ENCODE results near the gene PLXNB2. TPM values are rescaled to one million over a fixed set of nuclear protein-coding genes. Genes with fewer than 3 reads are reported as not detected.

The PLXNB2 gene
- polyA plus RNA-seq, 1 experiment = 68.0 TPM

DNA sequence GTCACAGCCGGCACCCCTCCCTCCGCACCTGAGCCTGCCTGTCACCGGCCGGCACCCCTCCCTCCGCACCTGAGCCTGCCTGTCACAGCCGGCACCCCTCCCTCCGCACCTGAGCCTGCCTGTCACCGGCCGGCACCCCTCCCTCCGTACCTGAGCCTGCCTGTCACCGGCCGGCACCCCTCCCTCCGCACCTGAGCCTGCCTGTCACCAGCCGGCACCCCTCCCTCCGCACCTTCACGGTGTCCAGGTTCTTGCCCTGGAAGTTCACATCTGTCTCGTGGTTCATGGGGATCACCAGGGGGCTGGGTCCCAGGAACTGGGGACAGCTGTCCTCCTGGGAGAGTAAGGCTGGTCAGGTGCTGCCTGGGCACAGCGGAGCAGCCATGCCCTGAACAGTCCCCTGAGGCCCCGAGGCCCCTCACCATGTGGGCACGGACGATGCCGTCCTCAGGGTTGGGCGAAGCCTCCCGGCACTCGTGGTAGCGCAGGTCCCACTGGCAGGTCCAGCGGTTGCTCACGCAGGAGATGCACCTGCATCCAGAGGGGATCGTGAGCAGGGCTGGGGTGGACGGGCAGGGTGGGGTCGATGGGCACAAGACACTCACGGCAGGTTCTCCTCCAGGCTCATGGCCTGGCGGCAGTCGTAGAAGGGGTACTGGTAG is 21.7 kb downstream of the PLXNB2 start:
- Histone ChIP-seq H3K27ac (ENCODE audit: low read depth, low read length) (no peak overlapping the region), H3K9me3 (ENCODE audit: control insufficient read depth, insufficient read depth, low read length) (peaks cover 7% of the 10 kb centered on the region; the same call in 1 of the 2 replicates), H3K27me3 (ENCODE audit: control insufficient read depth, insufficient read depth, low read length) (no peaks in the 10 kb centered on the region), H3K4me3 (ENCODE audit: low read depth, low read length) (no peak overlapping the region)
- POLR2A ChIA-PET = no interaction called here
- no peak for DNase-seq (ENCODE audit: low read depth, low spot score)
- TF ChIP-seq, protein P1, sequence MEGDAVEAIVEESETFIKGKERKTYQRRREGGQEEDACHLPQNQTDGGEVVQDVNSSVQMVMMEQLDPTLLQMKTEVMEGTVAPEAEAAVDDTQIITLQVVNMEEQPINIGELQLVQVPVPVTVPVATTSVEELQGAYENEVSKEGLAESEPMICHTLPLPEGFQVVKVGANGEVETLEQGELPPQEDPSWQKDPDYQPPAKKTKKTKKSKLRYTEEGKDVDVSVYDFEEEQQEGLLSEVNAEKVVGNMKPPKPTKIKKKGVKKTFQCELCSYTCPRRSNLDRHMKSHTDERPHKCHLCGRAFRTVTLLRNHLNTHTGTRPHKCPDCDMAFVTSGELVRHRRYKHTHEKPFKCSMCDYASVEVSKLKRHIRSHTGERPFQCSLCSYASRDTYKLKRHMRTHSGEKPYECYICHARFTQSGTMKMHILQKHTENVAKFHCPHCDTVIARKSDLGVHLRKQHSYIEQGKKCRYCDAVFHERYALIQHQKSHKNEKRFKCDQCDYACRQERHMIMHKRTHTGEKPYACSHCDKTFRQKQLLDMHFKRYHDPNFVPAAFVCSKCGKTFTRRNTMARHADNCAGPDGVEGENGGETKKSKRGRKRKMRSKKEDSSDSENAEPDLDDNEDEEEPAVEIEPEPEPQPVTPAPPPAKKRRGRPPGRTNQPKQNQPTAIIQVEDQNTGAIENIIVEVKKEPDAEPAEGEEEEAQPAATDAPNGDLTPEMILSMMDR (IDR thresholded peaks at IDR 0.05; ENCODE audit: low read depth, low read length) = no peak
- CTCF ChIA-PET = no interaction called here

DNA sequence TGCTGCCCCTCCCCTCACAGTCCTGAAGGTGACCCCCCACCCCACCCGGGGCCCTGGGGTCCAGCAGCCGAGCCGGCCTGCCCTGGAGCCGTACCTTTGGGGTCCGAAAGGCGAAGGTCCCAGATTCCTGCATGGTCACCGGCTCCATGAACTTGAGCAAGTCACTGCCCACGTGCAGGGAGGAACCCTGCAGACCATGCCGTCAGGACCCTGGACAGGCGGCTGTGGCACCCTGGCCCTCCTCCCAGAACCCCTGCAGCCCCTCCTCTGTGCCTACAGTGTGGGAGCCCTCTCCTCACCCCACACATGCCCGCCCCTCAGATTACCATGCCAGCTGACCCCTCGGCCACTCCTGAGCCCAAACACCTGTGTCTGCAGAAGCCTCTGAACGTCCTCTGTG is 23.0 kb downstream of the PLXNB2 start:
- CTCF ChIA-PET = no interaction called here
- Histone ChIP-seq H3K27me3 (ENCODE audit: control insufficient read depth, insufficient read depth, low read length) (no peaks in the 10 kb centered on the region), H3K4me3 (ENCODE audit: low read depth, low read length) (no peak overlapping the region), H3K27ac (ENCODE audit: low read depth, low read length) (no peak overlapping the region), H3K9me3 (ENCODE audit: control insufficient read depth, insufficient read depth, low read length) (peaks cover 7% of the 10 kb centered on the region; the same call in 1 of the 2 replicates)
- TF ChIP-seq, protein P1 (IDR thresholded peaks at IDR 0.05; ENCODE audit: low read depth, low read length) = no peak
- POLR2A ChIA-PET = interaction anchor here (0.5 kb wide), 1 partner anchor 12 kb away, joined by 5 read pairs; no protein-coding TSS in a partner anchor
- DNase-seq (ENCODE audit: low read depth, low spot score) = no peak

DNA sequence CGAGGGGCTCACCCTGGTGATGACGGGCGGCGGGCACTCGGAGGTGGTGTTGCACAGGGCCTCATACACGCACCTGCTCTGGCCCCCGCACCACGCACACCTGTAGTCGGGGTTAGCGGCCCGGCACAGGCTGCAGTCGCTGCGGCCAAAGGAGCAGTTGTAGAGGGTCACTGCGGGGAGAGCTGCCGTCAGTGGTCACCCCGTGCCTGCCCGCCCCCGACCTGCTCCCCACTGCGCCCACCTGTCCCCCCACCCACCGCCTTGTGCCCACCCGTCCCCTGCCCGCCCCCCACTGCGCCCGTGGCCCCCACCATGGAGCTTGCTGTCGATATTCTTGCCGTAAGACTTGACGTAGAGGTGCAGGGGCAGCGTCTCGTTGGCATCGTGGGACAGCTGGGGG is 23.6 kb downstream of the PLXNB2 start:
- H3K27ac ChIP-seq (ENCODE audit: low read depth, low read length) = no peak overlapping the region
- peaks cover 7% of the 10 kb centered on the region; the same call in 1 of the 2 replicates for H3K9me3 ChIP-seq (ENCODE audit: control insufficient read depth, insufficient read depth, low read length)
- no peaks in the 10 kb centered on the region for H3K27me3 ChIP-seq (ENCODE audit: control insufficient read depth, insufficient read depth, low read length)
- TF ChIP-seq, protein P1 (IDR thresholded peaks at IDR 0.05; ENCODE audit: low read depth, low read length) = no peak
- CTCF ChIA-PET = no interaction called here
- no peak for DNase-seq (ENCODE audit: low read depth, low spot score)
- POLR2A ChIA-PET = no interaction called here
- no peak overlapping the region for H3K4me3 ChIP-seq (ENCODE audit: low read depth, low read length)

DNA sequence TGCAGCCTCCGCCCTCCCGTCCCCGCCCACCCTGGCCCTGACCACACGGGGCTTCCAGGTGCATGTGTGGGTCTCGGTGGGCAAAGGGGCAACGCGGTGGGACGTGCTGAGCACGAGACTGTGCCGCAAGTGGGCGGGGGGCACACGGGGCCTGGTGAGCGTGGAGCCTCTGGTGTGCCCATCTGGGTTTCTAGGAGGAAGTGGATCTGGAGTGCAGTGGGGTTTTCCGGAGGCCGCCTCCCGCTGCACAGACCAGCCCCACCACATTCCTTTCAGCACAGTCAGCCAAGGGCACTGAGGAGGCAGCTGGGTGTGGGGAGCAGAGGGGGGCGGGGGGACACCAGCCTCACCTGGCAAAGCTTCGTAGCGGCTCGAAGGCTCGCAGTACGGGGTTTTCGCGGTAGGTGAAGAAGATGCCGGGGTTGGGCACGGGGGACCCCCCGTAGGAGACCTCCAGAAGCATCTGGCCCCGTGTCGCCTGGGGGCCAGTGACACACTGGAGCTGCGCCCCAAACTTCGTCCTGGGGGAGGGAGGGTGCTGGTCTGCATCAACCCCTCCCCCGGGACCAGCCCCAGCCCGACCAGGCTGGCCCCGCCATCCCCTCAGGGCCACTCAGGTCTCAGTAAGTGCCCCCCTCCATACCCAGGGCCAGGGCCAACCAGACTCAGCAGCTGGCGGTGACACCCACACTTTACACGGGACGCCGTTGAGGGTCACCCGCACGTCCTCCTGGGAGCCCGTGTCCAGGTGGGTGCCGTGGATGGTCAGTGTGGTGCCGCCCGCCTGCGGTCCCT is 24.9 kb downstream of the PLXNB2 start:
- TF ChIP-seq, protein P1 (IDR thresholded peaks at IDR 0.05; ENCODE audit: low read depth, low read length) = no peak
- no peak overlapping the region for H3K4me3 ChIP-seq (ENCODE audit: low read depth, low read length)
- H3K27me3 ChIP-seq (ENCODE audit: control insufficient read depth, insufficient read depth, low read length) = no peaks in the 10 kb centered on the region
- ChIA-PET POLR2A (interaction anchor here (0.7 to 1.7 kb wide), 3 partner anchors 11 to 461 kb away, joined by 6 to 9 read pairs (median 6); no protein-coding TSS in a partner anchor), CTCF (interaction anchor here (0.6 kb wide), 1 partner anchor 10 kb away, joined by 3 read pairs; no protein-coding TSS in a partner anchor)
- H3K27ac ChIP-seq (ENCODE audit: low read depth, low read length) = peak overlapping the region; percentile 57
- DNase-seq (ENCODE audit: low read depth, low spot score) = no peak
- peaks cover 13% of the 10 kb centered on the region; the same call in 1 of the 2 replicates for H3K9me3 ChIP-seq (ENCODE audit: control insufficient read depth, insufficient read depth, low read length)

All from AG04450 (cell line).